Glutamatergic neuron (in vitro differentiated cells): ENCODE data around the gene PEX1. TPM values are rescaled to one million over a fixed set of nuclear protein-coding genes. Genes with fewer than 3 reads are reported as not detected.

ENCODE experiments used
- DNase-seq: peaks from one replicate; pipeline ENCODE4 v3.0.0; 2022
- H3K27ac Mint-ChIP-seq: one replicate; pipeline ENCODE4 v1.8.0; 2020; ENCODE audit warnings: mild to moderate bottlenecking, mixed read lengths, inconsistent platforms; ENCODE audit not compliant: unreplicated experiment
- H3K27me3 Mint-ChIP-seq: one replicate; pipeline ENCODE4 v1.8.0; 2020; ENCODE audit warnings: mild to moderate bottlenecking, moderate library complexity, mixed read lengths, inconsistent platforms; ENCODE audit not compliant: unreplicated experiment
- H3K36me3 Mint-ChIP-seq: one replicate; pipeline ENCODE4 v1.8.0; 2020; ENCODE audit warnings: mild to moderate bottlenecking, mixed read lengths, inconsistent platforms; ENCODE audit not compliant: unreplicated experiment
- H3K4me1 Mint-ChIP-seq: one replicate; pipeline ENCODE4 v1.8.0; 2020; ENCODE audit warnings: mild to moderate bottlenecking, low read depth, mixed read lengths, inconsistent platforms; ENCODE audit not compliant: unreplicated experiment
- H3K4me3 Mint-ChIP-seq: one replicate; pipeline ENCODE4 v1.8.0; 2020; ENCODE audit warnings: mild to moderate bottlenecking, mixed read lengths, inconsistent platforms; ENCODE audit not compliant: unreplicated experiment
- H3K9me3 Mint-ChIP-seq: one replicate; pipeline ENCODE4 v1.8.0; 2020; ENCODE audit warnings: mild to moderate bottlenecking, moderate library complexity, mixed read lengths, inconsistent platforms; ENCODE audit not compliant: unreplicated experiment
- total RNA-seq: library from RNA; stranded (reverse); fragmentation: NEBNext Ultra II Directional; extraction: Animal tissue kit (Norgen Biotek cat#: 25700); gene quantifications from one replicate; pipeline ENCODE4 v1.2.1, GENCODE V29; 2021; ENCODE audit not compliant: unreplicated experiment
- TF ChIP-seq, protein P1 (sequence below): fragments of 200-600 bp; sonication (generic); IDR thresholded peaks from one replicate; pipeline ENCODE4 v1.5.0; 2021; ENCODE audit not compliant: partially characterized antibody, unreplicated experiment

The PEX1 gene
- total RNA-seq, 1 donor from 2014 or later: 21.2 TPM

DNA sequence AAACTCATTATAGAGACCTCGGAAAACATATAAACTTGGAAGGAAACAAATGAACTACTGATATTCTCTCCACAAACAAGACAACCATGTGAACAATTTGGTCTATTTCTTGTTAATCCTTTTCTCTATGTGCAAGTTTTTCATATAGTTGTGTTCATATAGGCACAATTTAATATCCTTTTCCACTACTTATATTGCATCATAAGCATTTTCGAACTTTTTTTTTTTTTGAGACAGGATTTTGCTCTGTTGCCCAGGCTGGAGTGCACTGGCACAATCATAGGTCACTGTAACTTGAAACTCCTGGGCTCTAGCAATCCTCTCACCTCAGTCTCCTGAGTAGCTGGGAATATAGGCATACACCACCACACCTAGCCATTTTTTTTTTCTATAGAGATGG is 5.2 kb downstream of the PEX1 start:
- peaks cover 6% of the 10 kb centered on the region for H3K4me1 Mint-ChIP-seq
- peaks cover 7% of the 10 kb centered on the region for H3K9me3 Mint-ChIP-seq
- no peak overlapping the region for H3K4me3 Mint-ChIP-seq
- no peak for DNase-seq
- H3K27me3 Mint-ChIP-seq: no peaks in the 10 kb centered on the region
- no peaks in the 10 kb centered on the region for H3K36me3 Mint-ChIP-seq
- TF ChIP-seq, protein P1, sequence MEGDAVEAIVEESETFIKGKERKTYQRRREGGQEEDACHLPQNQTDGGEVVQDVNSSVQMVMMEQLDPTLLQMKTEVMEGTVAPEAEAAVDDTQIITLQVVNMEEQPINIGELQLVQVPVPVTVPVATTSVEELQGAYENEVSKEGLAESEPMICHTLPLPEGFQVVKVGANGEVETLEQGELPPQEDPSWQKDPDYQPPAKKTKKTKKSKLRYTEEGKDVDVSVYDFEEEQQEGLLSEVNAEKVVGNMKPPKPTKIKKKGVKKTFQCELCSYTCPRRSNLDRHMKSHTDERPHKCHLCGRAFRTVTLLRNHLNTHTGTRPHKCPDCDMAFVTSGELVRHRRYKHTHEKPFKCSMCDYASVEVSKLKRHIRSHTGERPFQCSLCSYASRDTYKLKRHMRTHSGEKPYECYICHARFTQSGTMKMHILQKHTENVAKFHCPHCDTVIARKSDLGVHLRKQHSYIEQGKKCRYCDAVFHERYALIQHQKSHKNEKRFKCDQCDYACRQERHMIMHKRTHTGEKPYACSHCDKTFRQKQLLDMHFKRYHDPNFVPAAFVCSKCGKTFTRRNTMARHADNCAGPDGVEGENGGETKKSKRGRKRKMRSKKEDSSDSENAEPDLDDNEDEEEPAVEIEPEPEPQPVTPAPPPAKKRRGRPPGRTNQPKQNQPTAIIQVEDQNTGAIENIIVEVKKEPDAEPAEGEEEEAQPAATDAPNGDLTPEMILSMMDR: no peak
- H3K27ac Mint-ChIP-seq: no peak overlapping the region

DNA sequence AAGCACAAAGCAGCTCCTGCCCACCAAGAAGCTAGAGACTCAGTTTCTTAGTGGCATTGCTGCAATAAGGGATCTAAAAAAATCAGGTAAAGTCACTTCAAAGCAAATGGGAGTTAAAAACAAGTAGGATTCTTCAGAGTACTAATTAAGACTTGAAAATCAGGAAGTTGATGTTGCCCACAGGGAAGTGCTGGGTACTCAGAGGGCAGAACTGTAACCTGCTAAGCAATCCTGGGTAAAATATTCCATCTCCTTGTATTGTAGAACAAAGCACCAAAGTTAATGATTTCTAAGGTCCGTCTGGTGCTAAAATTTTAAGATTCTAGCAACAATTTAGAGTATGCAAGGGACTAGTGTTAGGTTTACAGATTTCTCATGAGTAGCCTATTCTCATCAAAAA is 8.3 kb downstream of the PEX1 start:
- H3K9me3 Mint-ChIP-seq: no peaks in the 10 kb centered on the region
- H3K36me3 Mint-ChIP-seq: no peaks in the 10 kb centered on the region
- no peak overlapping the region for H3K27ac Mint-ChIP-seq
- H3K4me1 Mint-ChIP-seq: no peaks in the 10 kb centered on the region
- no peak for DNase-seq
- H3K4me3 Mint-ChIP-seq: no peak overlapping the region
- TF ChIP-seq, protein P1: no peak
- no peaks in the 10 kb centered on the region for H3K27me3 Mint-ChIP-seq

DNA sequence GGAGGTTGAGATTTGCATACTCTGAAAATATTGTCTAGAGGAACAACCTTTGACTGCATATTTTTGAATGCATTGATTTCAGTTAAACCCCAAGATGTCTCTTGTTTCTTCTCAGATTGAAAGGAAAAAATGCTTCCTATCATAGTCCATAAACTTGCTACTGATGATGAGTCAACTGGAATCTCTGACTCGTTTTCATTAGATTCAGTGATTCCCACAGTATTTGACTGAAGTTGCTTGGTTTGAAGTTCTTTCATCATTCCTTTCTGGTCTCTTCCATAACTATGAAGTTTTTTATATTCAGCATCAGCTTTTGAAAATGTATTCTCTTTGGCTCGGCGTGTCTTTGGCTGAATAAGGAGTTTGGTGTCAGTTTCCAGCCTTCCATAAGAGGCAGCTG is 10.7 kb downstream of the PEX1 start:
- no peaks in the 10 kb centered on the region for H3K27me3 Mint-ChIP-seq
- no peak for DNase-seq
- TF ChIP-seq, protein P1: no peak
- H3K9me3 Mint-ChIP-seq: no peaks in the 10 kb centered on the region
- no peaks in the 10 kb centered on the region for H3K4me1 Mint-ChIP-seq
- H3K4me3 Mint-ChIP-seq: no peak overlapping the region
- no peaks in the 10 kb centered on the region for H3K36me3 Mint-ChIP-seq
- no peak overlapping the region for H3K27ac Mint-ChIP-seq

DNA sequence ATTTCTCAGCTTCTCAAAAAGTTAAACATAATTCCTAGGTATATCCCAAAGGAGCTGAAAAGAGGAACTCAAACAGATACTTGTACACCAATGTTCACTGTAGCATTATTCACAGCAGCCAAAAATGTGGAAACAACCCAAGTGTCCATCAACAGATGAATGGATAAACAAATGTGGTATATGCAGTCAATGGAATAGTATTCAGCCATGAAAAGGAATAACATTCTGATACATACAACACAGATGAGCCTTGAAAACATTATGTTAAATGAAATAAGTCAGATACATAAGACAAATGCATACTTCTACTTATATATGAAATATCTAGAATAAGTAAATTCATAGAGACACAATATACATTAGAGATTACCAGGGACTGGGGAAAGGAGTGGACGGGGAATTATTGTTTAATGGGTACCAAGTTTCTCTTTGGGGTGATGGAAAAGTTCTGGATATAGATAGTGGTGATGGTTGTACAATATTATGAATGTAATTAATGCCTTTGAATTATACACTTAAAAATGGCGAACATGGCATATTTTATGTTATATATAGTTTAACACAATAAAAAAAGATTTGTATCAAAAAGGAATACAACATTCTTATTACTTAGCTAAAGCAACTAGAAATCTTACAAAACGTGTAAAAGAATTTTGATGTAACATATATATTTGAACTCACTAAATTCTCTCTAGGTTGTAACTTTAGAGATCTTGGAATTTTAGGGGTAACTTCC is 15.0 kb downstream of the PEX1 start:
- DNase-seq: no peak
- Mint-ChIP-seq H3K27me3 (no peaks in the 10 kb centered on the region), H3K27ac (no peak overlapping the region), H3K36me3 (no peaks in the 10 kb centered on the region), H3K4me3 (no peak overlapping the region), H3K9me3 (no peaks in the 10 kb centered on the region), H3K4me1 (no peaks in the 10 kb centered on the region)
- TF ChIP-seq, protein P1: no peak

DNA sequence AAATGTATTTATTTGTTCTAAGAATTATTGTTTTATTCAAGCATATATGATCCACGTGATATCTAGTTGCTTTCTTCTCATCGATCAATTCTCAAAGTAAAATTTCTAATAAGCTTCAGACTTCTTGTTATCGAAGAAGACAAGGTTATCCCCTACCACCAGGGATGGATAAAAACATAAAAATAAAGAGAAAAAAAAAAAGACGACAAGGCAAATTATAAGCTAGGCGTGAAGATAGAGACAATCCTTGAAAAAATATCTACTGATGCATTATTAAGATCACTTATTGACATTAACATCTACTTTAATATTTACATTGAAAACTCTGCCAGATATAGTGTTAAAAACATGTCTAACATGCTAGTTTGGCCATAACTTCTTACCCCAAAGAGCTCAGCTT is 19.4 kb downstream of the PEX1 start:
- Mint-ChIP-seq H3K4me3 (no peak overlapping the region), H3K36me3 (no peaks in the 10 kb centered on the region), H3K9me3 (peaks cover 2% of the 10 kb centered on the region), H3K4me1 (peaks cover 7% of the 10 kb centered on the region), H3K27ac (no peak overlapping the region), H3K27me3 (no peaks in the 10 kb centered on the region)
- TF ChIP-seq, protein P1: no peak
- DNase-seq: no peak
